A549 (cell line): Measurements from ENCODE around the gene BHLHA15. TPM values are rescaled to one million over a fixed set of nuclear protein-coding genes. Genes with fewer than 3 reads are reported as not detected.

ENCODE experiments used
- polyA plus RNA-seq, 4 experiments: library from polyadenylated mRNA; depleted of rRNA in 3 of 4; stranded (reverse); fragments of >200 nt; fragmentation: RNase III in 1 of 4; extraction: RNeasy Plus Mini Kit Qiagen cat#74134 plus additional on column Dnase treatment in 1 of 4; gene quantifications; 2 replicates in 3 of 4; 3 replicates in 1 of 4; pipeline ENCODE4 v1.2.3, GENCODE V29; 2011 to 2017

Gene BHLHA15
- polyA plus RNA-seq, 2 of the 4 experiments (the other 2 are of a cell fraction): 0.23 to 0.30 TPM

Other genes starting within 250 kb of the BHLHA15 start
- not detected in 2 replicates for gene OCM2, start 221.2 kb upstream of the BHLHA15 start, polyA plus RNA-seq (2011; rRNA removed)
- gene OCM2, start 221.2 kb upstream of the BHLHA15 start, polyA plus RNA-seq (2017; fragmentation: RNase III; extraction: RNeasy Plus Mini Kit Qiagen cat#74134 plus additional on column Dnase treatment): not detected in 3 replicates
- gene LMTK2, start 104.6 kb upstream of the BHLHA15 start, polyA plus RNA-seq (2011; rRNA removed): 13.0 and 14.9 TPM in 2 replicates
- gene LMTK2, start 104.6 kb upstream of the BHLHA15 start, polyA plus RNA-seq (2017; fragmentation: RNase III; extraction: RNeasy Plus Mini Kit Qiagen cat#74134 plus additional on column Dnase treatment): 6.9 to 7.9 TPM (median 7.7 TPM) in 3 replicates
- gene TECPR1, start 40.8 kb downstream of the BHLHA15 start, polyA plus RNA-seq (2011; rRNA removed): 2.5 TPM in 2 replicates
- 8.4 to 11.2 TPM (median 11.1 TPM) in 3 replicates for gene TECPR1, start 40.8 kb downstream of the BHLHA15 start, polyA plus RNA-seq (2017; fragmentation: RNase III; extraction: RNeasy Plus Mini Kit Qiagen cat#74134 plus additional on column Dnase treatment)
- gene BRI3, start 70.2 kb downstream of the BHLHA15 start, polyA plus RNA-seq (2011; rRNA removed): 61.0 and 68.3 TPM in 2 replicates
- 60.8 to 73.0 TPM (median 61.5 TPM) in 3 replicates for gene BRI3, start 70.2 kb downstream of the BHLHA15 start, polyA plus RNA-seq (2017; fragmentation: RNase III; extraction: RNeasy Plus Mini Kit Qiagen cat#74134 plus additional on column Dnase treatment)
- gene BAIAP2L1, start 189.7 kb downstream of the BHLHA15 start, polyA plus RNA-seq (2011; rRNA removed): 79.1 and 89.3 TPM in 2 replicates
- gene BAIAP2L1, start 189.7 kb downstream of the BHLHA15 start, polyA plus RNA-seq (2017; fragmentation: RNase III; extraction: RNeasy Plus Mini Kit Qiagen cat#74134 plus additional on column Dnase treatment): 39.4 to 45.9 TPM (median 40.4 TPM) in 3 replicates